Activated T-cell treated with anti-CD3 and anti-CD28 coated beads, Interleukin-2, amount 50 U/mL, for 1 hour (primary cell): Measurements from ENCODE around the gene CELSR1.
"Not testable (repeated sequence)": the region's sequence is repeated elsewhere in the genome, so short reads cannot be mapped to it uniquely, and the experiment has no call there.

Experiments used
- DNase-seq: peaks from one replicate; pipeline ENCODE4 v3.0.0-alpha.2; 2020

CELSR1 gene

GRCh38 chr22:46478083-46478551 is 59.3 kb downstream of the CELSR1 start:
- DNase-seq: no peak

GRCh38 chr22:46476547-46476941 is 60.9 kb downstream of the CELSR1 start:
- no peak for DNase-seq

- DNase-seq: no peak
Observed at GRCh38 chr22:46473896-46474557, 63.4 kb downstream of the CELSR1 start.

- no peak for DNase-seq
Observed at GRCh38 chr22:46473021-46473779, 64.2 kb downstream of the CELSR1 start.

- no peak for DNase-seq
Observed at GRCh38 chr22:46472722-46473016, 64.8 kb downstream of the CELSR1 start.

- DNase-seq: no peak
Observed at GRCh38 chr22:46471901-46472721, 65.3 kb downstream of the CELSR1 start.

- not testable (repeated sequence) for DNase-seq
Observed at GRCh38 chr22:46471330-46471729, 66.1 kb downstream of the CELSR1 start.

GRCh38 chr22:46469711-46470110 is 67.7 kb downstream of the CELSR1 start:
- no peak for DNase-seq

GRCh38 chr22:46467006-46467405 is 70.4 kb downstream of the CELSR1 start:
- no peak for DNase-seq

- no peak for DNase-seq
Observed at GRCh38 chr22:46466255-46466676, 71.2 kb downstream of the CELSR1 start.

GRCh38 chr22:46465793-46466192 is 71.6 kb downstream of the CELSR1 start:
- DNase-seq: no peak

- no peak for DNase-seq
Observed at GRCh38 chr22:46465345-46465720, 72.1 kb downstream of the CELSR1 start.

- DNase-seq: no peak
Observed at GRCh38 chr22:46464701-46465344, 72.6 kb downstream of the CELSR1 start.

- DNase-seq: no peak
Observed at GRCh38 chr22:46464296-46464695, 73.1 kb downstream of the CELSR1 start.

GRCh38 chr22:46463435-46464227 is 73.8 kb downstream of the CELSR1 start:
- DNase-seq: no peak

- DNase-seq: no peak
Observed at GRCh38 chr22:46462726-46463371, 74.6 kb downstream of the CELSR1 start.

- no peak for DNase-seq
Observed at GRCh38 chr22:46461566-46462180, 75.7 kb downstream of the CELSR1 start.

GRCh38 chr22:46460857-46461256 is 76.6 kb downstream of the CELSR1 start:
- DNase-seq: no peak

GRCh38 chr22:46459347-46460065 is 77.9 kb downstream of the CELSR1 start:
- no peak for DNase-seq

GRCh38 chr22:46458525-46458924 is 78.9 kb downstream of the CELSR1 start:
- no peak for DNase-seq
